Measurements from ENCODE around the gene NAPB.

DNA sequence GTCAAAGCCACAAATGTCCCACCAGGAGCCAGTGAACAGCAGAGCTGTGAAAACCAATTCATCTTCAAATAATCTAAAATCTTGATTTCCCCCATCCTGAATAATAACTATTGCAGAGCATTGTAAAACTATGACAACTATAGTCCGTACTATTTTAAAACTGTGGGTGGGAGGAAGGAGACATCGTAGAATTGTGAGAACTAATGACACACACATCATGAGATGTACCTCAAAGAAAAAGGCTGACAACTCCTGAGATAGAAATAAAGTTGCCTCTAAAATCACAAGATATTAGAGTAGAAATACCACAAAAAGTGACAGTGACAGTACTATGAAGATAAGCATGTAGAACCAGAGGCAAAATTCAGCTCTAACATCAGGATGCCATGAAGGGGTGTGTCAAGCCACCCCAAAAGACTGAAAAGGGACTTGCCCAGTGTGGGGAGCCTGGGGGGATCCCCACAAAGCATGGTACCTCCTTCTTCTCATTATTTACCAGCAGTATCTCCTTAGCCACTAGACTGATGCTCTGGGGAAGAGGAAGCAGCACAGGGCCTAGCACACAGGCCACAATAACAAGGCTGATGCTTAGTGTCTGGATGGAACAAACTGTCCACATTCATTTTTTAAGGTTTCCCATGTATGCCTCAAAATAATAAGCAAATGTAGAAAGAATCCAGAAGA, 13.4 kb downstream of the NAPB start:
- TF ChIP-seq, protein P1, sequence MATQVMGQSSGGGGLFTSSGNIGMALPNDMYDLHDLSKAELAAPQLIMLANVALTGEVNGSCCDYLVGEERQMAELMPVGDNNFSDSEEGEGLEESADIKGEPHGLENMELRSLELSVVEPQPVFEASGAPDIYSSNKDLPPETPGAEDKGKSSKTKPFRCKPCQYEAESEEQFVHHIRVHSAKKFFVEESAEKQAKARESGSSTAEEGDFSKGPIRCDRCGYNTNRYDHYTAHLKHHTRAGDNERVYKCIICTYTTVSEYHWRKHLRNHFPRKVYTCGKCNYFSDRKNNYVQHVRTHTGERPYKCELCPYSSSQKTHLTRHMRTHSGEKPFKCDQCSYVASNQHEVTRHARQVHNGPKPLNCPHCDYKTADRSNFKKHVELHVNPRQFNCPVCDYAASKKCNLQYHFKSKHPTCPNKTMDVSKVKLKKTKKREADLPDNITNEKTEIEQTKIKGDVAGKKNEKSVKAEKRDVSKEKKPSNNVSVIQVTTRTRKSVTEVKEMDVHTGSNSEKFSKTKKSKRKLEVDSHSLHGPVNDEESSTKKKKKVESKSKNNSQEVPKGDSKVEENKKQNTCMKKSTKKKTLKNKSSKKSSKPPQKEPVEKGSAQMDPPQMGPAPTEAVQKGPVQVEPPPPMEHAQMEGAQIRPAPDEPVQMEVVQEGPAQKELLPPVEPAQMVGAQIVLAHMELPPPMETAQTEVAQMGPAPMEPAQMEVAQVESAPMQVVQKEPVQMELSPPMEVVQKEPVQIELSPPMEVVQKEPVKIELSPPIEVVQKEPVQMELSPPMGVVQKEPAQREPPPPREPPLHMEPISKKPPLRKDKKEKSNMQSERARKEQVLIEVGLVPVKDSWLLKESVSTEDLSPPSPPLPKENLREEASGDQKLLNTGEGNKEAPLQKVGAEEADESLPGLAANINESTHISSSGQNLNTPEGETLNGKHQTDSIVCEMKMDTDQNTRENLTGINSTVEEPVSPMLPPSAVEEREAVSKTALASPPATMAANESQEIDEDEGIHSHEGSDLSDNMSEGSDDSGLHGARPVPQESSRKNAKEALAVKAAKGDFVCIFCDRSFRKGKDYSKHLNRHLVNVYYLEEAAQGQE (IDR thresholded peaks at IDR 0.05; ENCODE audit: insufficient read depth in 1 of 2, low read depth in 2 of 2, low read length in 2 of 2), result no peak
- TF ChIP-seq POLR2AphosphoS5 (IDR thresholded peaks at IDR 0.05; ENCODE audit: low read depth, low read length) (no peak), FOXP2 (optimal IDR thresholded peaks at IDR 0.05; ENCODE audit: borderline replicate concordance, extremely low read depth, extremely low read length, insufficient read depth) (no peak), SIN3A (IDR thresholded peaks at IDR 0.05; ENCODE audit: borderline replicate concordance, insufficient read depth, low read length) (no peak), TAF1 (IDR thresholded peaks at IDR 0.05; ENCODE audit: borderline replicate concordance, insufficient read depth, low read length) (no peak)
